HCT116 (cell line): ENCODE data around the gene CDC42BPB. TPM values are rescaled to one million over a fixed set of nuclear protein-coding genes. Genes with fewer than 3 reads are reported as not detected.

ENCODE experiments used
- ATAC-seq: fragments of 200-7000 bp; cut with Tn5 transposase; 2 replicates; pipeline ENCODE4 v1.9.1; 2020; ENCODE audit warnings: mild to moderate bottlenecking, moderate library complexity
- BruUV-seq: library from RNA; stranded (reverse); fragments of 400-500 nt; replicated peaks from 2 replicates; lab custom pipeline; 2021; lab: Mats Ljungman, UMichigan
- CTCF ChIA-PET: fragments of 300-600 bp; sonication (Branson Sonifier 250); formaldehyde crosslinking; loops from one replicate; lab custom pipeline; 2021; ENCODE audit warnings: antibody characterized with exemption; lab: Charles Lee
- POLR2A ChIA-PET: fragments of 300-600, 350-600 bp; sonication (Branson Sonifier 250); formaldehyde crosslinking; loops from one replicate; lab custom pipeline; 2021; ENCODE audit warnings: antibody characterized with exemption; lab: Charles Lee
- RAD21 ChIA-PET, 2 experiments: fragments of 300-600 bp; sonication (Branson Sonifier 250); formaldehyde crosslinking; loops; one replicate each; lab custom pipeline; 2023; ENCODE audit warnings: low total read pairs in 2 of 2; ENCODE audit not compliant: uncharacterized antibody in 2 of 2, unreplicated experiment in 2 of 2, low non-redundant PET in 1 of 2; lab: Charles Lee
- DNase-seq: peaks from one replicate; pipeline ENCODE4 v3.0.0-alpha.2; 2010; ENCODE audit warnings: low read depth, low spot score
- H2AFZ ChIP-seq: fragments of 200-600 bp; shearing (Covaris generic), sonication (generic); 2 replicates; pipeline ENCODE4 v1.6.1; 2017; ENCODE audit warnings: low read depth, mixed run types, mixed read lengths, antibody characterized with exemption, low read length; ENCODE audit not compliant: poor library complexity, severe bottlenecking
- H3K27ac ChIP-seq: 2 replicates; pipeline ENCODE4 v1.5.1; 2012; ENCODE audit warnings: low read depth, low read length
- H3K27me3 ChIP-seq: fragments of 200-600 bp; sonication (generic); 2 replicates; pipeline ENCODE4 v1.6.1; 2016; ENCODE audit warnings: mixed run types, low read length, mixed read lengths; ENCODE audit not compliant: insufficient read depth
- H3K36me3 ChIP-seq, 2 experiments: fragments of 200-500 bp in 1 of 2; fragments of 200-600 bp in 1 of 2; sonication (Bioruptor generic) in 1 of 2; sonication (generic) in 1 of 2; 2 replicates each; pipeline versions ENCODE4 v1.5.1 to v1.6.1; 2014 to 2016; ENCODE audit warnings: low read length in 2 of 2, inconsistent platforms in 1 of 2, mixed read lengths in 1 of 2, mixed run types in 1 of 2; ENCODE audit not compliant: insufficient read depth in 2 of 2, control insufficient read depth in 1 of 2
- H3K4me1 ChIP-seq, 2 experiments: fragments of 200-600 bp in 1 of 2; sonication (generic) in 1 of 2; 2 replicates each; pipeline versions ENCODE4 v1.5.1 to v1.6.1; 2012 to 2017; ENCODE audit warnings: low read length in 2 of 2, inconsistent platforms in 1 of 2, mild to moderate bottlenecking in 1 of 2, mixed read lengths in 1 of 2, mixed run types in 1 of 2, moderate library complexity in 1 of 2; ENCODE audit not compliant: insufficient read depth in 2 of 2, control insufficient read depth in 1 of 2
- H3K4me2 ChIP-seq: fragments of 200-600 bp; sonication (generic); 2 replicates; pipeline ENCODE4 v1.6.1; 2017; ENCODE audit warnings: mixed run types, low read length, mixed read lengths
- H3K4me3 ChIP-seq, 2 experiments: fragments of 200-600 bp in 1 of 2; sonication (generic) in 1 of 2; replicated peaks in 1 of 2; 2 replicates each; pipeline ENCODE4 v1.5.1; 2011 to 2016; ENCODE audit warnings: low read length in 2 of 2, control low read depth in 1 of 2, low read depth in 1 of 2, mild to moderate bottlenecking in 1 of 2, mixed read lengths in 1 of 2, mixed run types in 1 of 2
- H3K79me2 ChIP-seq: fragments of 200-600 bp; sonication (generic); 2 replicates; pipeline ENCODE4 v1.6.1; 2017; ENCODE audit warnings: mild to moderate bottlenecking, mixed run types, low read length, moderate library complexity, mixed read lengths; ENCODE audit not compliant: insufficient read depth
- H3K9ac ChIP-seq: fragments of 200-600 bp; sonication (generic); 2 replicates; pipeline ENCODE4 v1.6.1; 2016; ENCODE audit warnings: low read length, mixed read lengths
- H3K9me2 ChIP-seq: fragments of 200-600 bp; sonication (generic), shearing (Covaris generic); 2 replicates; pipeline ENCODE4 v1.6.1; 2017; ENCODE audit warnings: mixed run types, mild to moderate bottlenecking, moderate library complexity; ENCODE audit not compliant: insufficient read depth
- H3K9me3 ChIP-seq, 2 experiments: fragments of 200-500 bp in 1 of 2; fragments of 200-600 bp in 1 of 2; sonication (Bioruptor generic) in 1 of 2; sonication (generic) in 1 of 2; 2 replicates each; pipeline ENCODE4 v1.6.1; 2014 to 2017; ENCODE audit warnings: low read length in 2 of 2, mixed read lengths in 2 of 2, inconsistent platforms in 1 of 2, low read depth in 1 of 2, mild to moderate bottlenecking in 1 of 2, mixed run types in 1 of 2, moderate library complexity in 1 of 2; ENCODE audit not compliant: control insufficient read depth in 1 of 2, insufficient read depth in 1 of 2
- H4K20me1 ChIP-seq: fragments of 200-600 bp; sonication (generic), shearing (Covaris generic); 2 replicates; pipeline ENCODE4 v1.6.1; 2017; ENCODE audit warnings: mixed run types, mild to moderate bottlenecking, moderate library complexity; ENCODE audit not compliant: insufficient read depth
- CBX3 ChIP-seq: IDR thresholded peaks from 2 replicates; pipeline ENCODE4 v1.6.1; 2012; ENCODE audit warnings: low read depth
- CEBPB ChIP-seq: IDR thresholded peaks from 2 replicates; pipeline ENCODE4 v1.6.1; 2012; ENCODE audit warnings: low read depth
- EGR1 ChIP-seq: IDR thresholded peaks from 2 replicates; pipeline ENCODE4 v1.6.1; 2012; ENCODE audit warnings: low read depth
- ELF1 ChIP-seq: IDR thresholded peaks from 2 replicates; pipeline ENCODE4 v1.6.1; 2012; ENCODE audit warnings: low read depth, borderline replicate concordance
- FOSL1 ChIP-seq: IDR thresholded peaks from 2 replicates; pipeline ENCODE4 v1.6.1; 2012; ENCODE audit warnings: low read depth
- JUND ChIP-seq: IDR thresholded peaks from 2 replicates; pipeline ENCODE4 v1.6.1; 2012
- RAD21 ChIP-seq: IDR thresholded peaks from 2 replicates; pipeline ENCODE4 v1.6.1; 2012; ENCODE audit warnings: low read depth, mild to moderate bottlenecking
- SIN3A ChIP-seq: IDR thresholded peaks from 2 replicates; pipeline ENCODE4 v1.6.1; 2012; ENCODE audit warnings: low read depth
- SP1 ChIP-seq: IDR thresholded peaks from 2 replicates; pipeline ENCODE4 v1.6.1; 2012; ENCODE audit warnings: low read depth
- ZFX ChIP-seq: fragments of 450-650 bp; IDR thresholded peaks from 2 replicates; pipeline ENCODE4 v1.6.1; 2017
- ZNF274 ChIP-seq: fragments of 200-500 bp; sonication (Bioruptor generic); IDR thresholded peaks from 2 replicates; pipeline ENCODE4 v1.6.1; 2014; ENCODE audit warnings: mild to moderate bottlenecking, low read depth, low read length, inconsistent platforms
- intact Hi-C: fragments of 100-400 bp; cut with micrococcal nuclease; formaldehyde crosslinking; loops from 2 replicates; pipeline ENCODE4 v1.10.0; 2022
- total RNA-seq: library from RNA; stranded (reverse); gene quantifications from one replicate; pipeline ENCODE4 v1.2.1, GENCODE V29; 2021; ENCODE audit not compliant: unreplicated experiment
- TF ChIP-seq, protein P1 (sequence below): IDR thresholded peaks from 2 replicates; pipeline ENCODE4 v1.6.1; 2012; ENCODE audit warnings: low read depth
- TF ChIP-seq, protein P2 (sequence below): IDR thresholded peaks from 2 replicates; pipeline ENCODE4 v1.6.1; 2012
- TF ChIP-seq, protein P3 (sequence below): IDR thresholded peaks from 2 replicates; pipeline ENCODE4 v1.6.1; 2011; ENCODE audit warnings: mild to moderate bottlenecking, low read length, moderate library complexity; ENCODE audit not compliant: insufficient replicate concordance; ENCODE audit errors: extremely low read depth
- TF ChIP-seq, protein P4 (sequence below), 3 experiments: fragments of 200-600 bp in 1 of 3; sonication (generic) in 1 of 3; IDR thresholded peaks in 2 of 3; conservative IDR thresholded peaks in 1 of 3; 2 replicates each; pipeline ENCODE4 v1.5.1; 2012 to 2017; ENCODE audit warnings: low read depth in 2 of 3, low read length in 2 of 3, antibody characterized with exemption in 1 of 3, borderline replicate concordance in 1 of 3, control low read depth in 1 of 3, mild to moderate bottlenecking in 1 of 3, mixed read lengths in 1 of 3, mixed run types in 1 of 3, moderate library complexity in 1 of 3; ENCODE audit not compliant: insufficient read depth in 1 of 3
- TF ChIP-seq, protein P5 (sequence below): IDR thresholded peaks from 2 replicates; pipeline ENCODE4 v1.6.1; 2012

The CDC42BPB gene
- total RNA-seq, 1 experiment from 2014 or later = 85.6 TPM

DNA sequence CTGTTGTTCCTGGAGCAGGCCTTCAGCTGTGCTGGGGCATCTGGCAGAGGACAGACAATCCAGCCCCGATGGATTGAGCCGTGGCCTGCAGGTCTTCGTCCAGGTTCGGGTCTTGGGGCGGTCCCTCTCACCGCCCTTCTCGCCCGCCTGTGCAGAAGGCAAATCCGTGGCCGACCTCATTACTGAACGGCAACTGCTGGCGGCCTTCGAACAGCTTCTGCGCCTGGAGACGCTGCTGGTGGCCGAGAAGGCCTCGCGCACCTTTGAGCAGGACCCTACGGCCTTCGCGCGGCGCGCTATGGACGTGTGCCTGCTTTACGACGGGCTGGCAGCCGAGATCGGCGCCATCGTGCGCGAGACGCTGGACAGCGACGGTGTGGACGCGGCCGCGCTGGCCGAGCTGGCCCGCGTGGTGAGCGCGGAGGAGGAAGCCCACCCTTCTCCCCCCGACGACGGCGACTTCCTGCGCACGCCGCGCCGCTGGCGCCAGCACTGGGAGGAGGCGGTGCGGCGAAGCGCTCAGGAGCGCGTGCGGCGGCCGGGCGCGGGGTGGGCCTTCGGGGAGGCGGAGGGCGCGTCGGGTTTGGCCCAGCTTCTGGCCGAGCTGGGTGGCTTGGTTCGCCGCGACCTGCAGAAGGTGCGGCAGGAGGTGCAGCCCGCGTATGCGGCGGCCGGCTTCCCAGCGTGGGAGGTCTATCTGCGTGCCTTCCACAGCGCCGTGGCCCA is 44.8 kb upstream of the CDC42BPB start:
- no peaks in the 10 kb centered on the region for H3K9me3 ChIP-seq
- H3K27me3 ChIP-seq = no peaks in the 10 kb centered on the region
- RAD21 ChIA-PET = no interaction called here
- intact Hi-C loops = no loop called here
- H3K27ac ChIP-seq = no peak overlapping the region
- no peak for DNase-seq
- no peak overlapping the region for H3K4me3 ChIP-seq
- no peak overlapping the region for H3K9ac ChIP-seq
- H3K9me2 ChIP-seq = no peaks in the 10 kb centered on the region
- POLR2A ChIA-PET = no interaction called here
- no peak for TF ChIP-seq ZNF274
- no peak for TF ChIP-seq SIN3A
- TF ChIP-seq ZFX = no peak
- TF ChIP-seq FOSL1 = no peak
- TF ChIP-seq, protein P1, sequence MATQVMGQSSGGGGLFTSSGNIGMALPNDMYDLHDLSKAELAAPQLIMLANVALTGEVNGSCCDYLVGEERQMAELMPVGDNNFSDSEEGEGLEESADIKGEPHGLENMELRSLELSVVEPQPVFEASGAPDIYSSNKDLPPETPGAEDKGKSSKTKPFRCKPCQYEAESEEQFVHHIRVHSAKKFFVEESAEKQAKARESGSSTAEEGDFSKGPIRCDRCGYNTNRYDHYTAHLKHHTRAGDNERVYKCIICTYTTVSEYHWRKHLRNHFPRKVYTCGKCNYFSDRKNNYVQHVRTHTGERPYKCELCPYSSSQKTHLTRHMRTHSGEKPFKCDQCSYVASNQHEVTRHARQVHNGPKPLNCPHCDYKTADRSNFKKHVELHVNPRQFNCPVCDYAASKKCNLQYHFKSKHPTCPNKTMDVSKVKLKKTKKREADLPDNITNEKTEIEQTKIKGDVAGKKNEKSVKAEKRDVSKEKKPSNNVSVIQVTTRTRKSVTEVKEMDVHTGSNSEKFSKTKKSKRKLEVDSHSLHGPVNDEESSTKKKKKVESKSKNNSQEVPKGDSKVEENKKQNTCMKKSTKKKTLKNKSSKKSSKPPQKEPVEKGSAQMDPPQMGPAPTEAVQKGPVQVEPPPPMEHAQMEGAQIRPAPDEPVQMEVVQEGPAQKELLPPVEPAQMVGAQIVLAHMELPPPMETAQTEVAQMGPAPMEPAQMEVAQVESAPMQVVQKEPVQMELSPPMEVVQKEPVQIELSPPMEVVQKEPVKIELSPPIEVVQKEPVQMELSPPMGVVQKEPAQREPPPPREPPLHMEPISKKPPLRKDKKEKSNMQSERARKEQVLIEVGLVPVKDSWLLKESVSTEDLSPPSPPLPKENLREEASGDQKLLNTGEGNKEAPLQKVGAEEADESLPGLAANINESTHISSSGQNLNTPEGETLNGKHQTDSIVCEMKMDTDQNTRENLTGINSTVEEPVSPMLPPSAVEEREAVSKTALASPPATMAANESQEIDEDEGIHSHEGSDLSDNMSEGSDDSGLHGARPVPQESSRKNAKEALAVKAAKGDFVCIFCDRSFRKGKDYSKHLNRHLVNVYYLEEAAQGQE = no peak
- TF ChIP-seq, protein P2, sequence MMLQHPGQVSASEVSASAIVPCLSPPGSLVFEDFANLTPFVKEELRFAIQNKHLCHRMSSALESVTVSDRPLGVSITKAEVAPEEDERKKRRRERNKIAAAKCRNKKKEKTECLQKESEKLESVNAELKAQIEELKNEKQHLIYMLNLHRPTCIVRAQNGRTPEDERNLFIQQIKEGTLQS = no peak
- no peak for TF ChIP-seq SP1
- no peak for TF ChIP-seq CEBPB
- TF ChIP-seq, protein P3, sequence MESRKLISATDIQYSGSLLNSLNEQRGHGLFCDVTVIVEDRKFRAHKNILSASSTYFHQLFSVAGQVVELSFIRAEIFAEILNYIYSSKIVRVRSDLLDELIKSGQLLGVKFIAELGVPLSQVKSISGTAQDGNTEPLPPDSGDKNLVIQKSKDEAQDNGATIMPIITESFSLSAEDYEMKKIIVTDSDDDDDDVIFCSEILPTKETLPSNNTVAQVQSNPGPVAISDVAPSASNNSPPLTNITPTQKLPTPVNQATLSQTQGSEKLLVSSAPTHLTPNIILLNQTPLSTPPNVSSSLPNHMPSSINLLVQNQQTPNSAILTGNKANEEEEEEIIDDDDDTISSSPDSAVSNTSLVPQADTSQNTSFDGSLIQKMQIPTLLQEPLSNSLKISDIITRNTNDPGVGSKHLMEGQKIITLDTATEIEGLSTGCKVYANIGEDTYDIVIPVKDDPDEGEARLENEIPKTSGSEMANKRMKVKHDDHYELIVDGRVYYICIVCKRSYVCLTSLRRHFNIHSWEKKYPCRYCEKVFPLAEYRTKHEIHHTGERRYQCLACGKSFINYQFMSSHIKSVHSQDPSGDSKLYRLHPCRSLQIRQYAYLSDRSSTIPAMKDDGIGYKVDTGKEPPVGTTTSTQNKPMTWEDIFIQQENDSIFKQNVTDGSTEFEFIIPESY = no peak
- no peak for TF ChIP-seq EGR1
- no peak for TF ChIP-seq RAD21
- TF ChIP-seq ELF1 = no peak
- TF ChIP-seq, protein P4, sequence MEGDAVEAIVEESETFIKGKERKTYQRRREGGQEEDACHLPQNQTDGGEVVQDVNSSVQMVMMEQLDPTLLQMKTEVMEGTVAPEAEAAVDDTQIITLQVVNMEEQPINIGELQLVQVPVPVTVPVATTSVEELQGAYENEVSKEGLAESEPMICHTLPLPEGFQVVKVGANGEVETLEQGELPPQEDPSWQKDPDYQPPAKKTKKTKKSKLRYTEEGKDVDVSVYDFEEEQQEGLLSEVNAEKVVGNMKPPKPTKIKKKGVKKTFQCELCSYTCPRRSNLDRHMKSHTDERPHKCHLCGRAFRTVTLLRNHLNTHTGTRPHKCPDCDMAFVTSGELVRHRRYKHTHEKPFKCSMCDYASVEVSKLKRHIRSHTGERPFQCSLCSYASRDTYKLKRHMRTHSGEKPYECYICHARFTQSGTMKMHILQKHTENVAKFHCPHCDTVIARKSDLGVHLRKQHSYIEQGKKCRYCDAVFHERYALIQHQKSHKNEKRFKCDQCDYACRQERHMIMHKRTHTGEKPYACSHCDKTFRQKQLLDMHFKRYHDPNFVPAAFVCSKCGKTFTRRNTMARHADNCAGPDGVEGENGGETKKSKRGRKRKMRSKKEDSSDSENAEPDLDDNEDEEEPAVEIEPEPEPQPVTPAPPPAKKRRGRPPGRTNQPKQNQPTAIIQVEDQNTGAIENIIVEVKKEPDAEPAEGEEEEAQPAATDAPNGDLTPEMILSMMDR (IDR thresholded peaks at IDR 0.05 in 2 of 3, conservative IDR thresholded peaks at IDR 0.05 in 1 of 3; ENCODE audit: borderline replicate concordance in 1 of 3, insufficient read depth in 1 of 3, low read depth in 2 of 3, low read length in 2 of 3) = no peak
- TF ChIP-seq CBX3 = no peak
- no peak for TF ChIP-seq JUND
- TF ChIP-seq, protein P5, sequence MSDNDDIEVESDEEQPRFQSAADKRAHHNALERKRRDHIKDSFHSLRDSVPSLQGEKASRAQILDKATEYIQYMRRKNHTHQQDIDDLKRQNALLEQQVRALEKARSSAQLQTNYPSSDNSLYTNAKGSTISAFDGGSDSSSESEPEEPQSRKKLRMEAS = no peak
- ATAC-seq = no peak
- no peaks in the 10 kb centered on the region for H3K36me3 ChIP-seq
- H2AFZ ChIP-seq = no peak overlapping the region
- CTCF ChIA-PET = no interaction called here
- BruUV-seq = no TSS peak
- no peaks in the 10 kb centered on the region for H4K20me1 ChIP-seq
- peaks cover 14 to 27% of the 10 kb centered on the region in 2 experiments; a peak in 3 of 4 replicates for H3K4me1 ChIP-seq
- H3K4me2 ChIP-seq = no peak overlapping the region
- no peaks in the 10 kb centered on the region for H3K79me2 ChIP-seq
